Measurements from ENCODE around the gene EEF1A1.

GRCh38 chr6:73556836-73557235 is 36.0 kb upstream of the EEF1A1 start:
- TF ChIP-seq POLR2A (IDR thresholded peaks at IDR 0.05; ENCODE audit: low read depth, low read length) (no peak), MAZ (IDR thresholded peaks at IDR 0.05; ENCODE audit: borderline replicate concordance, low read depth, low read length) (no peak), CTCF (conservative IDR thresholded peaks at IDR 0.05; ENCODE audit: low read depth, low read length) (no peak), FOS (IDR thresholded peaks at IDR 0.05; ENCODE audit: low read depth, low read length) (no peak), CHD1 (IDR thresholded peaks at IDR 0.05; ENCODE audit: low read depth, low read length) (no peak), NFE2L2 (IDR thresholded peaks at IDR 0.05; ENCODE audit: low read depth, low read length) (no peak), RCOR1 (IDR thresholded peaks at IDR 0.05; ENCODE audit: insufficient replicate concordance, low read length) (no peak), USF2 (IDR thresholded peaks at IDR 0.05; ENCODE audit: low read depth, low read length) (no peak)

Data from IMR-90 (cell line).